Spleen (tissue), 11 donors: Measurements from ENCODE around the gene C4orf33. TPM values are rescaled to one million over a fixed set of nuclear protein-coding genes. Genes with fewer than 3 reads are reported as not detected.

Source experiments
- DNase-seq: peaks from one replicate; pipeline ENCODE4 v3.0.0-alpha.2; 2020
- H3K27ac ChIP-seq, 8 donors: fragments of 200-600 bp; sonication (generic) in 7 of 8; 1 replicate in 4 of 8; 2 replicates in 4 of 8; pipeline versions ENCODE4 v1.5.0 to v1.8.0; 2016 to 2021; ENCODE audit warnings: inconsistent platforms in 4 of 8, mild to moderate bottlenecking in 4 of 8, moderate library complexity in 1 of 8
- H3K27me3 ChIP-seq, 7 donors: fragments of 200-600 bp; sonication (generic) in 6 of 7; replicated peaks in 1 of 7; 1 replicate in 4 of 7; 2 replicates in 3 of 7; pipeline versions ENCODE4 v1.5.0 to v1.8.0; 2016 to 2021; ENCODE audit warnings: inconsistent platforms in 3 of 7, mild to moderate bottlenecking in 1 of 7
- H3K36me3 ChIP-seq, 6 donors: fragments of 200-600 bp; sonication (generic) in 5 of 6; 1 replicate in 4 of 6; 2 replicates in 2 of 6; pipeline versions ENCODE4 v1.5.0 to v1.8.0; 2016 to 2021; ENCODE audit warnings: inconsistent platforms in 2 of 6
- H3K4me1 ChIP-seq, 6 donors: fragments of 200-600 bp; sonication (generic) in 5 of 6; 1 replicate in 3 of 6; 2 replicates in 3 of 6; pipeline versions ENCODE4 v1.5.0 to v1.8.0; 2016 to 2021; ENCODE audit warnings: inconsistent platforms in 3 of 6
- H3K4me3 ChIP-seq, 8 donors: fragments of 200-600 bp; sonication (generic) in 7 of 8; 1 replicate in 4 of 8; 2 replicates in 4 of 8; pipeline versions ENCODE4 v1.5.0 to v1.8.0; 2016 to 2021; ENCODE audit warnings: inconsistent platforms in 4 of 8, mild to moderate bottlenecking in 4 of 8, moderate library complexity in 2 of 8
- H3K9me3 ChIP-seq, 8 donors: fragments of 200-600 bp; sonication (generic) in 7 of 8; 1 replicate in 4 of 8; 2 replicates in 4 of 8; pipeline versions ENCODE4 v1.5.0 to v1.8.0; 2016 to 2021; ENCODE audit warnings: inconsistent platforms in 4 of 8
- POLR2A ChIP-seq, 3 donors: fragments of 450-650 bp; IDR thresholded peaks; one replicate each; pipeline ENCODE4 v1.5.1; 2017; ENCODE audit warnings: antibody characterized with exemption in 3 of 3, mild to moderate bottlenecking in 1 of 3
- POLR2AphosphoS5 ChIP-seq, 3 donors: sonication (generic); formaldehyde crosslinking; IDR thresholded peaks; one replicate each; pipeline ENCODE4 v1.5.1; 2017; ENCODE audit warnings: antibody characterized with exemption in 3 of 3
- WGBS, 5 donors: extraction: QIAGEN DNeasy Blood & Tissue Kit in 3 of 5; methylation state at CpG; one replicate each; pipeline versions ENCODE4 v1.1.5 to v1.1.7; 2013 to 2018; 5-methylcytosine and 5-hydroxymethylcytosine counted together
- intact Hi-C: fragments of 100-400 bp; cut with DNase I; formaldehyde crosslinking; loops from one replicate; pipeline ENCODE4 v1.15.0; 2023; ENCODE audit warnings: low total_unique reads
- polyA plus RNA-seq, 3 donors: library from polyadenylated mRNA; stranded (reverse); fragments of 200-250 nt; gene quantifications; one replicate each; pipeline ENCODE4 v1.2.1, GENCODE V29; 2013
- total RNA-seq, 7 donors: library from RNA; depleted of rRNA in 3 of 7; stranded (reverse); fragments of >200 nt in 3 of 7; fragmentation: NEBNext Ultra II Directional in 4 of 7; extraction: Animal tissue kit (Norgen Biotek cat#: 25700) in 4 of 7; gene quantifications; one replicate each; pipeline versions ENCODE4 v1.1.0 to v1.2.1, GENCODE V29; 2016 to 2021
- TF ChIP-seq, protein P1 (sequence below), 11 experiments: fragments of 200-600 bp in 7 of 11; fragments of 450-650 bp in 4 of 11; sonication (generic) in 4 of 11; IDR thresholded peaks in 8 of 11; conservative IDR thresholded peaks in 3 of 11; 1 replicate in 7 of 11; 2 replicates in 4 of 11; pipeline versions ENCODE4 v1.4.0 to v1.8.0; 2016 to 2021; ENCODE audit warnings: antibody characterized with exemption in 11 of 11, inconsistent platforms in 4 of 11, mild to moderate bottlenecking in 1 of 11
- donor health status: healthy with polysubstance abuse.
- donor health status: DM: no; HTN: no; CAD: no; lungs with moderate emphysema.
- donor health status: DM: no; HTN: no; CAD: no.
- donor health status: Bipolar disorder and iron deficiency.
- donor health status: healthy.
- donor health status: DM: no; HTN: no; CAD: no.
- donor health status: DM: yes; HTN: yes; CAD: no.

Gene C4orf33
- total and polyA plus RNA-seq, 10 donors, result 7.7 to 31.8 (median 11.5) TPM

DNA sequence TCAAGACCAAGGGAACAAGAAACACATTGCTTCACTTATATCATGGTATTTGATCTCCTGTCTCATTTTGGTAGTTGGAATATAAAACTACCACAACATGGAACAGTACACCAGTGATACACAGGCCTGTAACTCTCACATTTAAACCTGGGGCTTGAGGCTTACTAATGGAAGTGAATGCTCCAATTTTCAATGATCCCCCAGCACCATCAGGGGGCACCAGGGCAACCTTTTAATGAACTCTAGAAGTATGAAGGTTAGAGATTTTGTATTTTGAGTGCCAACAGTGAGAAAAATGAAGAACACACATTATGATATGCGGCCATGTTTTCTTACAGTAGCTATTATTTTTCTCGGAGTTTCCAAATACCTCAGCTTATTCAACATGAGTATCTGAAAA is 50.7 kb downstream of the C4orf33 start:
- Histone ChIP-seq H3K27me3 (no peaks in the 10 kb centered on the region), H3K9me3 (no peaks in the 10 kb centered on the region), H3K27ac (no peak overlapping the region), H3K36me3 (no peaks in the 10 kb centered on the region), H3K4me1 (no peaks in the 10 kb centered on the region), H3K4me3 (no peak overlapping the region)
- 87 to 100% (median 91%) methylated on average over 2 of the region's 2 CpGs for WGBS, 5 donors
- intact Hi-C loops, result no loop called here
- TF ChIP-seq POLR2A (IDR thresholded peaks at IDR 0.05) (no peak), POLR2AphosphoS5 (IDR thresholded peaks at IDR 0.05) (no peak)
- TF ChIP-seq, protein P1, sequence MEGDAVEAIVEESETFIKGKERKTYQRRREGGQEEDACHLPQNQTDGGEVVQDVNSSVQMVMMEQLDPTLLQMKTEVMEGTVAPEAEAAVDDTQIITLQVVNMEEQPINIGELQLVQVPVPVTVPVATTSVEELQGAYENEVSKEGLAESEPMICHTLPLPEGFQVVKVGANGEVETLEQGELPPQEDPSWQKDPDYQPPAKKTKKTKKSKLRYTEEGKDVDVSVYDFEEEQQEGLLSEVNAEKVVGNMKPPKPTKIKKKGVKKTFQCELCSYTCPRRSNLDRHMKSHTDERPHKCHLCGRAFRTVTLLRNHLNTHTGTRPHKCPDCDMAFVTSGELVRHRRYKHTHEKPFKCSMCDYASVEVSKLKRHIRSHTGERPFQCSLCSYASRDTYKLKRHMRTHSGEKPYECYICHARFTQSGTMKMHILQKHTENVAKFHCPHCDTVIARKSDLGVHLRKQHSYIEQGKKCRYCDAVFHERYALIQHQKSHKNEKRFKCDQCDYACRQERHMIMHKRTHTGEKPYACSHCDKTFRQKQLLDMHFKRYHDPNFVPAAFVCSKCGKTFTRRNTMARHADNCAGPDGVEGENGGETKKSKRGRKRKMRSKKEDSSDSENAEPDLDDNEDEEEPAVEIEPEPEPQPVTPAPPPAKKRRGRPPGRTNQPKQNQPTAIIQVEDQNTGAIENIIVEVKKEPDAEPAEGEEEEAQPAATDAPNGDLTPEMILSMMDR (IDR thresholded peaks at IDR 0.05 in 8 of 11, conservative IDR thresholded peaks at IDR 0.05 in 3 of 11), result no peak
- no peak for DNase-seq

DNA sequence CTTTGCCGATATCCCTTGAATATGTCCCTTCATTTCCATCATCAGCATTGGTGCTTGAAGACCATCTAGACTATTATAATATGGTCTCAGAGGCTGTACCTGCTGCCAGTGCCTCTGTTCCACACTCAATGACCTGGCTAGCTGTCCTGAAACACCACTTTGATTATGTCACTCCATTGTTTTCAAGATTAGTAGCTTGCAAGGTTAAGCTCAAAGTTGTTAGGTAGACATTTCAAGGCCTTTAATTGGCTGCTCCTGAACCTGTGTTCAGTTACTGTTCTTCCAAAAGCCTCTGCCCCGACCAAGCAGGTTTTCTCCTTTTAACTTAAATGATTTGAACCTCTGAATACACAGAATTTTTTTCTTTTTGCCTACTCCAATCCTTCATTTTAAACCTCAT is 52.9 kb downstream of the C4orf33 start:
- no peak for DNase-seq
- intact Hi-C loops, result no loop called here
- H3K36me3 ChIP-seq, result no peaks in the 10 kb centered on the region
- H3K9me3 ChIP-seq, result no peaks in the 10 kb centered on the region
- no peak overlapping the region for H3K27ac ChIP-seq
- no peaks in the 10 kb centered on the region for H3K27me3 ChIP-seq
- WGBS, 5 donors, result 81 to 97% (median 84%) methylated on average over 2 of the region's 2 CpGs
- no peak for TF ChIP-seq POLR2AphosphoS5 (IDR thresholded peaks at IDR 0.05)
- no peak for TF ChIP-seq POLR2A (IDR thresholded peaks at IDR 0.05)
- TF ChIP-seq, protein P1 (IDR thresholded peaks at IDR 0.05 in 8 of 11, conservative IDR thresholded peaks at IDR 0.05 in 3 of 11), result no peak
- no peaks in the 10 kb centered on the region for H3K4me1 ChIP-seq
- no peak overlapping the region for H3K4me3 ChIP-seq

DNA sequence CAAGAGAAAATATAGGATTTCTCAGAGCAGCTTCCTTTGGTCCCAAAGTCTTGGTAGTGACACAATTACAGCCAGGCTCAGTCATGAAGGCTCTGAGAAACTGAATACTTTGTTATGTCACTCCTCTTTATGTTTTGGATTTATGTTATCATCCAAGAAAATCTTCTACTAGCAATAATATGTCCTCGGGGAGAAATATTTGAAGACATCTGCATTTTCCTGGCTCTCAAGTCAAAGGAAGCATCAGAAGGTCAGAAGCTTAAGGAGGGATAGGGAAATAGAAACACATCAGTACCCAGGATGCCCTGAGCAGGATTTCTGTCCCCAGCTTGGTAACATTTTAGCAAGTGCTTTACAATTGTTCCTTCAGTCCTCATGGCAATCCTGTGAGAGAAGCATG is 54.0 kb downstream of the C4orf33 start:
- TF ChIP-seq POLR2A (IDR thresholded peaks at IDR 0.05) (no peak), POLR2AphosphoS5 (IDR thresholded peaks at IDR 0.05) (no peak)
- TF ChIP-seq, protein P1 (IDR thresholded peaks at IDR 0.05 in 8 of 11, conservative IDR thresholded peaks at IDR 0.05 in 3 of 11), result no peak
- Histone ChIP-seq H3K27me3 (no peaks in the 10 kb centered on the region), H3K4me1 (no peaks in the 10 kb centered on the region), H3K27ac (no peak overlapping the region), H3K36me3 (no peaks in the 10 kb centered on the region), H3K9me3 (no peaks in the 10 kb centered on the region), H3K4me3 (no peak overlapping the region)
- 46 to 69% (median 58%) methylated on average over 1 of the region's 1 CpG for WGBS, 5 donors
- no peak for DNase-seq
- intact Hi-C loops, result no loop called here

DNA sequence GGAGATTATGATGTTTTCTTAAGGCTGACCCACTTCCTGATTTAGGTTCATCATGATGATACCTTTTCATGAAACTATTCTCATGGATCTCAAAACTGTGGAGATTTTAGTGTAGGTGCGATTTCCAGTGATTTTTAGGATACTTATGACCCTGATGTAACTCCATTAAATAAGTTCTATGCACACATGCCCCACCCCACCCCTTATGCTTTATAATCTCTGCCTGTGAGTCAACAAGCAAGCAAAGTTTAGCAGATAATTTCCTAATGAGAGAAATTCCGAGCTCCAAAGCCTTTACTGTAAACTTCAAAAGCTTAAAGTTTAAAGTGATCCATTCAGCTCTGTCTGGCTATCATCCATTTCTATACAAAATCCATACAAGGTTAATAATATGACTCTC is 56.4 kb downstream of the C4orf33 start:
- Histone ChIP-seq H3K4me1 (no peaks in the 10 kb centered on the region), H3K4me3 (no peak overlapping the region), H3K27me3 (no peaks in the 10 kb centered on the region), H3K36me3 (no peaks in the 10 kb centered on the region), H3K27ac (no peak overlapping the region), H3K9me3 (peaks cover 0 to 2% (median 0%) of the 10 kb centered on the region in 8 donors)
- no peak for DNase-seq
- intact Hi-C loops, result no loop called here
- WGBS, 5 donors, result 74 to 82% (median 75%) methylated on average over 2 of the region's 2 CpGs
- TF ChIP-seq, protein P1 (IDR thresholded peaks at IDR 0.05 in 8 of 11, conservative IDR thresholded peaks at IDR 0.05 in 3 of 11), result no peak
- TF ChIP-seq POLR2AphosphoS5 (IDR thresholded peaks at IDR 0.05), result no peak
